IMR-90 (cell line): ENCODE data around the gene ANKRD22. TPM values are rescaled to one million over a fixed set of nuclear protein-coding genes. Genes with fewer than 3 reads are reported as not detected.

Source experiments
- ATAC-seq: fragments of 200-7000 bp; cut with Tn5 transposase; 2 replicates; pipeline ENCODE4 v1.9.1; 2020; ENCODE audit warnings: low read depth, mild to moderate bottlenecking, moderate library complexity
- BruUV-seq: library from RNA; stranded (reverse); fragments of 400-500 nt; replicated peaks from 2 replicates; lab custom pipeline; 2021; lab: Mats Ljungman, UMichigan
- CTCF ChIA-PET: fragments of 300-600 bp; formaldehyde crosslinking; extraction: SDS; loops from one replicate; lab custom pipeline; 2021; ENCODE audit warnings: antibody characterized with exemption; lab: Yijun Ruan, JAX
- POLR2A ChIA-PET: fragments of 300-600 bp; sonication (Branson Sonifier 250); formaldehyde crosslinking; loops from one replicate; lab custom pipeline; 2022; ENCODE audit warnings: antibody characterized with exemption; ENCODE audit not compliant: unreplicated experiment; lab: Charles Lee
- DNase-seq: peaks from one replicate; pipeline ENCODE4 v3.0.0; 2013
- H2AFZ ChIP-seq: replicated peaks from 2 replicates; pipeline ENCODE3; 2013; ENCODE audit warnings: low read length, mild to moderate bottlenecking; ENCODE audit not compliant: poor library complexity
- H2AK5ac ChIP-seq: 2 replicates; pipeline ENCODE4 v1.6.1; 2013; ENCODE audit warnings: low read depth, low read length, inconsistent platforms
- H2AK9ac ChIP-seq: replicated peaks from 2 replicates; pipeline ENCODE3; 2013; ENCODE audit warnings: mild to moderate bottlenecking, low read depth, low read length, moderate library complexity; ENCODE audit not compliant: poor library complexity
- H2BK120ac ChIP-seq: 2 replicates; pipeline ENCODE4 v1.6.1; 2013; ENCODE audit warnings: low read depth, low read length, inconsistent platforms
- H2BK15ac ChIP-seq: 3 replicates; pipeline ENCODE4 v1.6.1; 2013; ENCODE audit warnings: low read depth, low read length, inconsistent platforms
- H2BK20ac ChIP-seq: 2 replicates; pipeline ENCODE4 v1.6.1; 2013; ENCODE audit warnings: low read depth, mild to moderate bottlenecking, inconsistent platforms, low read length, moderate library complexity
- H2BK5ac ChIP-seq: 2 replicates; pipeline ENCODE4 v1.6.1; 2013; ENCODE audit warnings: mild to moderate bottlenecking, low read depth, low read length, inconsistent platforms; ENCODE audit not compliant: poor library complexity, severe bottlenecking
- H3K14ac ChIP-seq: replicated peaks from 2 replicates; pipeline ENCODE4 v1.6.1; 2013; ENCODE audit warnings: low read depth, low read length, inconsistent platforms
- H3K18ac ChIP-seq: 2 replicates; pipeline ENCODE4 v1.6.1; 2013; ENCODE audit warnings: low read depth, low read length, control low read depth
- H3K23ac ChIP-seq: 2 replicates; pipeline ENCODE4 v1.6.1; 2013; ENCODE audit warnings: low read depth, low read length, inconsistent platforms
- H3K27ac ChIP-seq: 2 replicates; pipeline ENCODE4 v1.5.1; 2013; ENCODE audit warnings: mild to moderate bottlenecking, control low read depth, low read length; ENCODE audit not compliant: insufficient read depth
- H3K27me3 ChIP-seq: 2 replicates; pipeline ENCODE4 v1.6.1; 2013; ENCODE audit warnings: low read length; ENCODE audit not compliant: control insufficient read depth, insufficient read depth
- H3K36me3 ChIP-seq: 2 replicates; pipeline ENCODE4 v1.6.1; 2013; ENCODE audit warnings: low read length, mixed read lengths; ENCODE audit not compliant: control insufficient read depth, insufficient read depth
- H3K4ac ChIP-seq: 2 replicates; pipeline ENCODE4 v1.6.1; 2013; ENCODE audit warnings: low read depth, low read length, inconsistent platforms
- H3K4me1 ChIP-seq: 2 replicates; pipeline ENCODE4 v1.6.1; 2013; ENCODE audit warnings: low read length, mixed read lengths; ENCODE audit not compliant: control insufficient read depth, insufficient read depth
- H3K4me2 ChIP-seq: 2 replicates; pipeline ENCODE4 v1.6.1; 2013; ENCODE audit warnings: low read depth, mild to moderate bottlenecking, control low read depth, low read length, moderate library complexity
- H3K4me3 ChIP-seq: 2 replicates; pipeline ENCODE4 v1.5.1; 2013; ENCODE audit warnings: low read depth, mild to moderate bottlenecking, control low read depth, low read length, moderate library complexity; ENCODE audit not compliant: insufficient read depth
- H3K56ac ChIP-seq: 2 replicates; pipeline ENCODE4 v1.6.1; 2013; ENCODE audit warnings: low read length, inconsistent platforms; ENCODE audit not compliant: insufficient read depth; ENCODE audit errors: extremely low read depth
- H3K79me1 ChIP-seq, 2 experiments: 2 replicates each; pipeline ENCODE4 v1.6.1; 2013; ENCODE audit warnings: low read length in 2 of 2, inconsistent platforms in 1 of 2, low read depth in 1 of 2
- H3K9ac ChIP-seq: 2 replicates; pipeline ENCODE4 v1.6.1; 2013; ENCODE audit warnings: low read depth, low read length, control low read depth
- H3K9me1 ChIP-seq: 2 replicates; pipeline ENCODE4 v1.6.1; 2013; ENCODE audit warnings: low read length, inconsistent platforms; ENCODE audit not compliant: insufficient read depth
- H3K9me3 ChIP-seq: 2 replicates; pipeline ENCODE4 v1.6.1; 2013; ENCODE audit warnings: low read length; ENCODE audit not compliant: control insufficient read depth, insufficient read depth
- H4K20me1 ChIP-seq: 2 replicates; pipeline ENCODE4 v1.6.1; 2013; ENCODE audit warnings: low read length, inconsistent platforms; ENCODE audit not compliant: insufficient read depth
- H4K5ac ChIP-seq: 2 replicates; pipeline ENCODE4 v1.6.1; 2013; ENCODE audit warnings: mild to moderate bottlenecking, low read depth, low read length, control low read depth
- H4K8ac ChIP-seq, 2 experiments: 2 replicates each; pipeline ENCODE4 v1.6.1; 2013; ENCODE audit warnings: low read depth in 2 of 2, low read length in 2 of 2, control low read depth in 1 of 2, inconsistent platforms in 1 of 2
- H4K91ac ChIP-seq: 2 replicates; pipeline ENCODE4 v1.6.1; 2013; ENCODE audit warnings: low read depth, low read length, inconsistent platforms; ENCODE audit not compliant: insufficient read depth
- BHLHE40 ChIP-seq: fragments of 150-350 bp; IDR thresholded peaks from 2 replicates; pipeline ENCODE4 v1.6.1; 2016; ENCODE audit warnings: mild to moderate bottlenecking, low read depth, low read length
- FOS ChIP-seq: fragments of 150-350 bp; IDR thresholded peaks from 2 replicates; pipeline ENCODE4 v1.6.1; 2016; ENCODE audit warnings: low read depth, low read length
- MAFK ChIP-seq: IDR thresholded peaks from 2 replicates; pipeline ENCODE4 v1.6.1; 2012; ENCODE audit warnings: low read depth, low read length, improper control_type of control experiment
- NFE2L2 ChIP-seq: fragments of 150-350 bp; IDR thresholded peaks from 2 replicates; pipeline ENCODE4 v1.6.1; 2016; ENCODE audit warnings: low read depth, mild to moderate bottlenecking, low read length
- POLR2A ChIP-seq: IDR thresholded peaks from 2 replicates; pipeline ENCODE4 v1.6.1; 2012; ENCODE audit warnings: mild to moderate bottlenecking, low read depth, low read length
- RAD21 ChIP-seq: IDR thresholded peaks from 2 replicates; pipeline ENCODE4 v1.6.1; 2012; ENCODE audit warnings: low read length, improper control_type of control experiment
- RCOR1 ChIP-seq: IDR thresholded peaks from 2 replicates; pipeline ENCODE4 v1.6.1; 2012; ENCODE audit warnings: mild to moderate bottlenecking, low read length, improper control_type of control experiment; ENCODE audit not compliant: insufficient replicate concordance
- WGBS, 2 experiments: methylation state at CpG; one replicate each; pipeline versions ENCODE4 v1.1.5 to v1.1.7; 2013; ENCODE audit warnings: missing lambda C conversion rate in 2 of 2; ENCODE audit not compliant: insufficient read length in 1 of 2; ENCODE audit errors: extremely low coverage in 2 of 2; 5-methylcytosine and 5-hydroxymethylcytosine counted together
- dilution Hi-C: fragments of 300-500 bp; cut with HindIII; formaldehyde crosslinking; loops from one replicate; pipeline ENCODE4 v1.14.3; 2018; ENCODE audit warnings: low sequenced_read_pairs; ENCODE audit not compliant: unreplicated experiment
- in situ Hi-C: fragments of 300-500 bp; cut with MboI; formaldehyde crosslinking; loops from 3 replicates; pipeline ENCODE4 v1.14.3; 2019; ENCODE audit warnings: low sequenced_read_pairs, inconsistent platforms, mixed read lengths
- intact Hi-C: fragments of 100-400 bp; cut with micrococcal nuclease; formaldehyde crosslinking; loops from 2 replicates; pipeline ENCODE4 v1.10.0; 2022
- polyA plus RNA-seq, 3 experiments: library from polyadenylated mRNA; depleted of rRNA; stranded (reverse); fragments of >200 nt; gene quantifications; 2 replicates each; pipeline ENCODE4 v1.2.3, GENCODE V29; 2012; ENCODE audit warnings: low replicate concordance in 1 of 3
- total RNA-seq: library from RNA; depleted of rRNA; stranded (reverse); fragments of >200 nt; gene quantifications from 2 replicates; pipeline ENCODE4 v1.2.3, GENCODE V29; 2012
- TF ChIP-seq, protein P1 (sequence below): conservative IDR thresholded peaks from 2 replicates; pipeline ENCODE4 v1.5.1; 2012; ENCODE audit warnings: mild to moderate bottlenecking, low read depth, low read length, improper control_type of control experiment
- TF ChIP-seq, protein P2 (sequence below): fragments of 150-350 bp; IDR thresholded peaks from 2 replicates; pipeline ENCODE4 v1.6.1; 2016; ENCODE audit warnings: low read depth, mild to moderate bottlenecking, low read length, moderate library complexity, borderline replicate concordance
- TF ChIP-seq, protein P3 (sequence below): fragments of 150-350 bp; IDR thresholded peaks from 2 replicates; pipeline ENCODE4 v1.6.1; 2017; ENCODE audit warnings: mild to moderate bottlenecking, antibody characterized with exemption, low read length, low read depth

Gene ANKRD22
- total and polyA plus RNA-seq, 2 of the 4 experiments (the other 2 are of a cell fraction), result not detected

DNA sequence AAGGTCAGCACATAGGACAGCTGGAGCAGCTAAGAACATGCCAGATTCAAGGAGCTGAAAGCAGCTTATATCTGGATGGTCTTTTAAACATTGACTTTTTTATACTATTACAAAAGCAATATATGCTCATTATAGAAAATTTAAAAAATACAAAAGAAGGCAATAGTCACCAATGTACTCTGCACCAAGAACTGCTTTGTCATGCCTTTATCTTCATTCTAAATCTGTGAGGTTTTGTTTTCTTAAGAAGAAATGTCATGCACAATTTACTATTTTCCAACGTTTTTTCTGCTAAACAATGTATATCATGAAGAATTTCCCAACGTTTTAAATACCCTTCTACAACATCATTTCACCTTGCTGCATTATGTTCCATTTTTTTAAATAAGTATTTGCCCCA, 46.3 kb downstream of the ANKRD22 start:
- H3K56ac ChIP-seq, result no peak overlapping the region
- POLR2A ChIA-PET, result no interaction called here
- no peak overlapping the region for H4K8ac ChIP-seq
- no peak overlapping the region for H2AK5ac ChIP-seq
- H3K4ac ChIP-seq, result no peak overlapping the region
- TF ChIP-seq POLR2A (no peak), BHLHE40 (no peak), FOS (no peak), RCOR1 (no peak), RAD21 (no peak), MAFK (no peak), NFE2L2 (no peak)
- TF ChIP-seq, protein P1, sequence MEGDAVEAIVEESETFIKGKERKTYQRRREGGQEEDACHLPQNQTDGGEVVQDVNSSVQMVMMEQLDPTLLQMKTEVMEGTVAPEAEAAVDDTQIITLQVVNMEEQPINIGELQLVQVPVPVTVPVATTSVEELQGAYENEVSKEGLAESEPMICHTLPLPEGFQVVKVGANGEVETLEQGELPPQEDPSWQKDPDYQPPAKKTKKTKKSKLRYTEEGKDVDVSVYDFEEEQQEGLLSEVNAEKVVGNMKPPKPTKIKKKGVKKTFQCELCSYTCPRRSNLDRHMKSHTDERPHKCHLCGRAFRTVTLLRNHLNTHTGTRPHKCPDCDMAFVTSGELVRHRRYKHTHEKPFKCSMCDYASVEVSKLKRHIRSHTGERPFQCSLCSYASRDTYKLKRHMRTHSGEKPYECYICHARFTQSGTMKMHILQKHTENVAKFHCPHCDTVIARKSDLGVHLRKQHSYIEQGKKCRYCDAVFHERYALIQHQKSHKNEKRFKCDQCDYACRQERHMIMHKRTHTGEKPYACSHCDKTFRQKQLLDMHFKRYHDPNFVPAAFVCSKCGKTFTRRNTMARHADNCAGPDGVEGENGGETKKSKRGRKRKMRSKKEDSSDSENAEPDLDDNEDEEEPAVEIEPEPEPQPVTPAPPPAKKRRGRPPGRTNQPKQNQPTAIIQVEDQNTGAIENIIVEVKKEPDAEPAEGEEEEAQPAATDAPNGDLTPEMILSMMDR, result no peak
- TF ChIP-seq, protein P2, sequence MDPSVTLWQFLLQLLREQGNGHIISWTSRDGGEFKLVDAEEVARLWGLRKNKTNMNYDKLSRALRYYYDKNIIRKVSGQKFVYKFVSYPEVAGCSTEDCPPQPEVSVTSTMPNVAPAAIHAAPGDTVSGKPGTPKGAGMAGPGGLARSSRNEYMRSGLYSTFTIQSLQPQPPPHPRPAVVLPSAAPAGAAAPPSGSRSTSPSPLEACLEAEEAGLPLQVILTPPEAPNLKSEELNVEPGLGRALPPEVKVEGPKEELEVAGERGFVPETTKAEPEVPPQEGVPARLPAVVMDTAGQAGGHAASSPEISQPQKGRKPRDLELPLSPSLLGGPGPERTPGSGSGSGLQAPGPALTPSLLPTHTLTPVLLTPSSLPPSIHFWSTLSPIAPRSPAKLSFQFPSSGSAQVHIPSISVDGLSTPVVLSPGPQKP, result no peak
- TF ChIP-seq, protein P3, sequence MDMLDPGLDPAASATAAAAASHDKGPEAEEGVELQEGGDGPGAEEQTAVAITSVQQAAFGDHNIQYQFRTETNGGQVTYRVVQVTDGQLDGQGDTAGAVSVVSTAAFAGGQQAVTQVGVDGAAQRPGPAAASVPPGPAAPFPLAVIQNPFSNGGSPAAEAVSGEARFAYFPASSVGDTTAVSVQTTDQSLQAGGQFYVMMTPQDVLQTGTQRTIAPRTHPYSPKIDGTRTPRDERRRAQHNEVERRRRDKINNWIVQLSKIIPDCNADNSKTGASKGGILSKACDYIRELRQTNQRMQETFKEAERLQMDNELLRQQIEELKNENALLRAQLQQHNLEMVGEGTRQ, result no peak
- in situ Hi-C loops, result no loop called here
- no peak overlapping the region for H3K18ac ChIP-seq
- H3K9ac ChIP-seq, result no peak overlapping the region
- no peak overlapping the region for H3K27ac ChIP-seq
- H3K36me3 ChIP-seq, result no peaks in the 10 kb centered on the region
- no peak overlapping the region for H3K4me2 ChIP-seq
- H2AFZ ChIP-seq, result no peak overlapping the region
- H2BK120ac ChIP-seq, result no peak overlapping the region
- no peaks in the 10 kb centered on the region for H3K79me1 ChIP-seq
- H3K23ac ChIP-seq, result no peak overlapping the region
- no peaks in the 10 kb centered on the region for H3K9me3 ChIP-seq
- CTCF ChIA-PET, result no interaction called here
- H2BK5ac ChIP-seq, result no peak overlapping the region
- no TSS peak for BruUV-seq
- DNase-seq (no peak), ATAC-seq (no peak)
- H3K27me3 ChIP-seq, result peaks cover 5% of the 10 kb centered on the region
- no peak overlapping the region for H2AK9ac ChIP-seq
- intact Hi-C loops, result no loop called here
- H2BK15ac ChIP-seq, result no peak overlapping the region
- H3K9me1 ChIP-seq, result no peaks in the 10 kb centered on the region
- no peak overlapping the region for H3K4me3 ChIP-seq
- H3K14ac ChIP-seq, result no peak overlapping the region
- WGBS, 2 experiments, result no CpG with 5 or more reads among the region's 2 CpGs
- no peak overlapping the region for H4K5ac ChIP-seq
- H3K4me1 ChIP-seq, result 0 out of 2 replicates have a peak, but pooled peaks cover 2% of the 10 kb centered on the region
- no peak overlapping the region for H4K91ac ChIP-seq
- no peaks in the 10 kb centered on the region for H4K20me1 ChIP-seq
- H2BK20ac ChIP-seq, result no peak overlapping the region
- dilution Hi-C loops, result no loop called here
